Colonic mucosa (tissue), 4 donors: ENCODE data around the gene MCTP1. TPM values are rescaled to one million over a fixed set of nuclear protein-coding genes. Genes with fewer than 3 reads are reported as not detected.

Source experiments
- DNase-seq: peaks from one replicate; pipeline ENCODE4 v3.0.0-alpha.2; 2020
- H3K27ac ChIP-seq: fragments of 200-600 bp; one replicate; pipeline ENCODE4 v1.8.0; 2021
- H3K27me3 ChIP-seq: fragments of 200-600 bp; one replicate; pipeline ENCODE4 v1.8.0; 2021
- H3K36me3 ChIP-seq: fragments of 200-600 bp; one replicate; pipeline ENCODE4 v1.8.0; 2021
- H3K4me1 ChIP-seq: fragments of 200-600 bp; one replicate; pipeline ENCODE4 v1.8.0; 2021; ENCODE audit warnings: mild to moderate bottlenecking
- H3K4me3 ChIP-seq: fragments of 200-600 bp; one replicate; pipeline ENCODE4 v1.8.0; 2021
- H3K9ac ChIP-seq, 2 donors: one replicate each; pipeline ENCODE4 v1.7.0; 2013; ENCODE audit warnings: control low read depth in 2 of 2, low read depth in 2 of 2, low read length in 2 of 2
- H3K9me3 ChIP-seq: fragments of 200-600 bp; one replicate; pipeline ENCODE4 v1.8.0; 2021
- intact Hi-C: fragments of 100-400 bp; cut with DNase I; formaldehyde crosslinking; loops from one replicate; pipeline ENCODE4 v1.14.1; 2022
- total RNA-seq, 2 donors: library from RNA; stranded (reverse); fragmentation: NEBNext Ultra II Directional in 1 of 2; extraction: Animal tissue kit (Norgen Biotek cat#: 25700) in 1 of 2; gene quantifications; one replicate each; pipeline ENCODE4 v1.2.1, GENCODE V29; 2021
- TF ChIP-seq, protein P1 (sequence below): fragments of 200-600 bp; IDR thresholded peaks from one replicate; pipeline ENCODE4 v1.8.0; 2022; ENCODE audit warnings: antibody characterized with exemption, mild to moderate bottlenecking
- donor health status: healthy.
- donor health status: DM: no; HTN: no; CAD: no.
- donor health status: DM: no; HTN: no; CAD: no.

The MCTP1 gene
- total RNA-seq, 2 donors from 2014 or later, result 2.8 to 10.3 TPM

DNA sequence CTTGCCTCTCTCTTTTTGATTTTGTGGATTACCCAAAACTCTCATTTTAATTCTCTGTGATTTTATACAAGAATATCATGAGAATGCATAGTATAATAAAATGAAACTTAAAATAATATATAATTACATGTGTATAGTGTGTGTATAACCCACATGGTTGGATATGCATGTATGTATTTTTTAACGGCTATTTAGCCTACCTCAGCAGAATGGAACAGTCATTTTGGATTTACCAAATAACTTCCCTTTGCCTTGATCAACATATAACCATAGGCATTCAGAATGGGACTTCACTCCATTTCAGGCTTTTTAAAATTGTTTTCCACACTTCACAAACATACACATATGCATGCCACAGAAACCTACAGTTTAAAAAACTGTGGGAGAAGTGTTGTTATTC lies 505.2 kb downstream of the MCTP1 start:
- no peaks in the 10 kb centered on the region for H3K27me3 ChIP-seq
- H3K27ac ChIP-seq, result no peak overlapping the region
- no peak overlapping the region for H3K4me3 ChIP-seq
- H3K4me1 ChIP-seq, result no peaks in the 10 kb centered on the region
- no peak overlapping the region for H3K9ac ChIP-seq
- no peaks in the 10 kb centered on the region for H3K36me3 ChIP-seq
- no peak for DNase-seq
- TF ChIP-seq, protein P1, sequence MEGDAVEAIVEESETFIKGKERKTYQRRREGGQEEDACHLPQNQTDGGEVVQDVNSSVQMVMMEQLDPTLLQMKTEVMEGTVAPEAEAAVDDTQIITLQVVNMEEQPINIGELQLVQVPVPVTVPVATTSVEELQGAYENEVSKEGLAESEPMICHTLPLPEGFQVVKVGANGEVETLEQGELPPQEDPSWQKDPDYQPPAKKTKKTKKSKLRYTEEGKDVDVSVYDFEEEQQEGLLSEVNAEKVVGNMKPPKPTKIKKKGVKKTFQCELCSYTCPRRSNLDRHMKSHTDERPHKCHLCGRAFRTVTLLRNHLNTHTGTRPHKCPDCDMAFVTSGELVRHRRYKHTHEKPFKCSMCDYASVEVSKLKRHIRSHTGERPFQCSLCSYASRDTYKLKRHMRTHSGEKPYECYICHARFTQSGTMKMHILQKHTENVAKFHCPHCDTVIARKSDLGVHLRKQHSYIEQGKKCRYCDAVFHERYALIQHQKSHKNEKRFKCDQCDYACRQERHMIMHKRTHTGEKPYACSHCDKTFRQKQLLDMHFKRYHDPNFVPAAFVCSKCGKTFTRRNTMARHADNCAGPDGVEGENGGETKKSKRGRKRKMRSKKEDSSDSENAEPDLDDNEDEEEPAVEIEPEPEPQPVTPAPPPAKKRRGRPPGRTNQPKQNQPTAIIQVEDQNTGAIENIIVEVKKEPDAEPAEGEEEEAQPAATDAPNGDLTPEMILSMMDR, result no peak
- H3K9me3 ChIP-seq, result no peaks in the 10 kb centered on the region
- intact Hi-C loops, result no loop called here

DNA sequence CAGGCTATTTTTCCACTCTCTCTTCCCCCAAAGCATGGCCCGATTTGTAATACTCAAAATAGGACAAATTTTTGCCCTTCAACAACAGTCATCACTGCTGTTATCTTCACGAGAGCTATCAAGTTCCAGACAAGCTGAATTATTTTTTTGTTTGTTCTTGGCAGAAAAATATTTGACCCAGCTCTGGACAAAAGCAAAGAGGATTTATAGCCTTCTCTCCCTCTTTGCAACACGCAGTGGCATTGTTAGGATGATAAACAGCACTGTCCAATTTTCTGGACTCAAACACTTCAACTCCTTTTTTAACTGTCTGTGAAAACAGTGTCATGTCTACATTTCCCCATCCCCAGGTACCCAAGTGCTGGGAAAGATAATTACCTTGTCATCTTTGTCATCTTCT lies 506.2 kb downstream of the MCTP1 start:
- DNase-seq, result no peak
- no peaks in the 10 kb centered on the region for H3K27me3 ChIP-seq
- TF ChIP-seq, protein P1, result no peak
- no peak overlapping the region for H3K4me3 ChIP-seq
- H3K4me1 ChIP-seq, result no peaks in the 10 kb centered on the region
- H3K9me3 ChIP-seq, result no peaks in the 10 kb centered on the region
- no peaks in the 10 kb centered on the region for H3K36me3 ChIP-seq
- intact Hi-C loops, result no loop called here
- no peak overlapping the region for H3K27ac ChIP-seq
- H3K9ac ChIP-seq, result no peak overlapping the region

DNA sequence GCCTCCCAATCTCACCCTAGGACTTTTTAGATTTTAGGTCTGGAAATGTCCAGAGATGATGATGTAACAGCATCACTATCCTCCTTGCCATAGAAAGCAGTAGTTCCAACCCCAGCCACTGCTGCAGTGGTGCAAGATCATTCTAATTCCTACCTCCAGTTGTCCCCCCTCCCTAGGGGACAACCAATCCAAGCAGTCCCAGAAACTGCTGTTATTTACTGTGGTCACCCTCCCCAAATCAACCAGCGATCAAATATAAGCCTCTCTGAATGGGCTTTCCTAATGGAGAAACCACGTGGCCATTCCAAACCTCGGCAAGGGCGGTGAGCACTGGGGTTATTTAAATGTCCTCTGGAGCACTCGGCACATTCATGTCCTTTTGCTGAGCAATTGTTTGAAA lies 506.6 kb downstream of the MCTP1 start:
- no peaks in the 10 kb centered on the region for H3K4me1 ChIP-seq
- TF ChIP-seq, protein P1, result no peak
- H3K9me3 ChIP-seq, result no peaks in the 10 kb centered on the region
- H3K27me3 ChIP-seq, result no peaks in the 10 kb centered on the region
- H3K9ac ChIP-seq, result no peak overlapping the region
- H3K36me3 ChIP-seq, result no peaks in the 10 kb centered on the region
- no peak for DNase-seq
- intact Hi-C loops, result no loop called here
- H3K4me3 ChIP-seq, result no peak overlapping the region
- no peak overlapping the region for H3K27ac ChIP-seq

DNA sequence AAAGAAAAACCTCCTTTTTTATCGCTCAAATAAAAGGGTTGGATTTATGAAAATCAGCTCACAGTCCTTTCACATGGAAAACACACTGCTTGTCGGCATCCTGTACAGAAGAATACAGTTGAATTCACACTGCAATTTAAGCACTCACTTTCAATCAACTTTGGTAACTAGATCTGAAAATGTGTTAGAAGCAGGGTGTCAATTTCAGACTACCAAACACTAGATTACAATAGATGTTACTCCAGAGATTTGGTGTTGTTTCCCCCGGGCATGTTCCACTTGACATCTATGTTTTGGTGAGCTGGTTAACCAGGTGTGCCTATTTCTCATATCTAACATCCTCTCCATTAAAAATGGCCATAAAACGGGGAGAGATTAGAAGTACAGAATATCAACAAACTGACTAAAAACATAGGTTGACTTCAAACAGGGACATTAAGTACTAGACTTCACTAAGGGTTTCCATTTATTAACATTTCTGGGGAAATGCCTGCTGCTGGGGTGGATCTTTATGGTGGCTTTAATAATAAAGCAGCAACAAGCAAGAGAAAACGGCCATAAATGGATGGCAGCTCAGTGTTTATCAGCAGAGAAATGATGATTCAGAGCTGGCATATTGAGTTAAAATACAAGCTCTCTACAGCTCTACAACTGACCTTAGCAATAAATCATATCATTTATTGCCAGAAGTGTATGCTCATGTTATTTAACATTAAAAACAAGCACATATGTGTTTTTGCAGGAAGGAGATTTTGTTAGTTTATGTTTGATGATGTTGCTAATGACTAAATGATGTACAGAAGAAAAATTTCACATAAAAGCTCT lies 507.6 kb downstream of the MCTP1 start:
- H3K27ac ChIP-seq, result no peak overlapping the region
- H3K36me3 ChIP-seq, result no peaks in the 10 kb centered on the region
- no peak overlapping the region for H3K4me3 ChIP-seq
- no peaks in the 10 kb centered on the region for H3K4me1 ChIP-seq
- DNase-seq, result no peak
- intact Hi-C loops, result no loop called here
- TF ChIP-seq, protein P1, result no peak
- no peaks in the 10 kb centered on the region for H3K27me3 ChIP-seq
- H3K9ac ChIP-seq, result no peak overlapping the region
- H3K9me3 ChIP-seq, result no peaks in the 10 kb centered on the region

DNA sequence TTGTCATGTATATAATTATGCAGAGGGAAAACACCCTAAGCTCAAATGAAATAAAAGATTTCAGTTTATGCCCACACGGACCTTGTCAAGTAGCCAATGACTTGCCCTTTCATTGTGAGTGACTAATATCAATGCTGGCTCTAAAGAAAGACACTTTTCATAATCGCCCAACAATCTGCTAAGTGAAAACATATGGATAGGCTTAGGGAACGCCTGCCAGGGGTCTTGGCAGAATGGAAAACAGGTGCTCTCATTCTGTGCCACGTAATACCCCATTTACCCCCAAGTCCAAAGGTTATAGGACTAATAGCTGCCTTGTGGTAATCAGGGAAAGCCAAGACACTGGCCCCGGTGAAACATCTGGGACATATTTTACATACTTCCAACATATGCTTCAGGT lies 508.7 kb downstream of the MCTP1 start:
- no peaks in the 10 kb centered on the region for H3K4me1 ChIP-seq
- no peak overlapping the region for H3K27ac ChIP-seq
- no peak for DNase-seq
- intact Hi-C loops, result no loop called here
- H3K27me3 ChIP-seq, result no peaks in the 10 kb centered on the region
- no peaks in the 10 kb centered on the region for H3K36me3 ChIP-seq
- no peak overlapping the region for H3K9ac ChIP-seq
- TF ChIP-seq, protein P1, result no peak
- H3K9me3 ChIP-seq, result no peaks in the 10 kb centered on the region
- no peak overlapping the region for H3K4me3 ChIP-seq
